Fibroblast of skin of scalp (primary cell): ENCODE data around the gene SART3.
"Not testable (repeated sequence)": the region's sequence is repeated elsewhere in the genome, so short reads cannot be mapped to it uniquely, and the experiment has no call there.

Source experiments
- DNase-seq: peaks from one replicate; pipeline ENCODE4 v3.0.0-alpha.2; 2013

The SART3 gene

DNA sequence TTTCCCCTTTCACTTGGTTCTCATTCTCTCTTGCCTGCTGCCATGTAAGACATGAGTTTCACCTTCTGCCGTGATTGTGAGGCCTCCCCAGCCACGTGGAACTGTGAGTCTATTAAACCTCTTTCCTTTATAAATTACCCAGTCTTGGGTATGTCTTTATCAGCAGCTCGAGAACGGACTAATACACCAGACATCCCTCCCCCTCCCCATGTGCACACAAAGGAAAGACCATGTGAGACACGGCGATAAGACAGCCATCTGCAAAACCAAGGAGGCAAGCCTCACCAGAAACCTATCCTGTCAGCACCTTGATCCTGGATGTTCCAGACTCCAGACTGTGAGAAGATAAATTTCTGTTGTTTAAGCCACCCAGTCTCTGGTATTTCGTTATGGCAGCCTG lies 75.6 kb downstream of the SART3 start:
- DNase-seq: not testable (repeated sequence)

DNA sequence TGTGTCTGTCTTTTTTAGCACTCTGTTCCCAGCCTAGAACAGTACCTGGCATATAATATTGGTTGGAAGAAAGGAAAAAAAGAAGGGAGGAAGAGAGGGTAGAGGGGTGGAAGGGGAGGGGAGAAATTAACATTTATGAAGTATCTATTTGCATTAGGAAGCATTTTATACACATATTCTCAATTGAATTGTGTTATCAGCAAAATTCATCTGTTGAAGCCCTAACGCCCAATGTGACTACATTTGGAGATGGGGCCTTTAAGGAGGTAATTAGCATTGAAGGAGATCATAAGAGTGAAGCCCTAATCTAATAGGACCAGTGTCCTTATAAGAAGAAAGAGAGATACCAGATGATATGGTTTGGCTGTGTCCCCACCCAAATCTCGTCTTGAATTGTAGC lies 76.1 kb downstream of the SART3 start:
- no peak for DNase-seq

DNA sequence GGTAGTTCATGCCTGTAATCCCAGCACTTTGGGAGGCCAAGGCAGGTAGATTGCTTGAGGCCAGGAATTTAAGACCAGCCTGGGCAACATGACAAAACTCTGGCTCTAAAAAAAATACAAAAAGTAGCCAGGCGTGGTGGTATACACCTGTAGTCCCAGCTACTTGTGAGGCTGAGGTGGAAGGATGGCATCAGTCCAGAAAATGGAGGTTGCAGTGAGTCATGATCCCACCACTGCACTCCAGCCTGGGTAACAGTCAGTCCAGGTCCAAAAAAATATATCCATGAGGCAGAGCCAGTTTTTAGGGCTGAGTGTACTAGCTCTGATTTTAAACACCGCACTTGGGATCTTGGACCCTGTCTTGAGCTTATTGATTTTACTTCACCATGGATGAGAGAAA lies 76.5 kb downstream of the SART3 start:
- DNase-seq: no peak

DNA sequence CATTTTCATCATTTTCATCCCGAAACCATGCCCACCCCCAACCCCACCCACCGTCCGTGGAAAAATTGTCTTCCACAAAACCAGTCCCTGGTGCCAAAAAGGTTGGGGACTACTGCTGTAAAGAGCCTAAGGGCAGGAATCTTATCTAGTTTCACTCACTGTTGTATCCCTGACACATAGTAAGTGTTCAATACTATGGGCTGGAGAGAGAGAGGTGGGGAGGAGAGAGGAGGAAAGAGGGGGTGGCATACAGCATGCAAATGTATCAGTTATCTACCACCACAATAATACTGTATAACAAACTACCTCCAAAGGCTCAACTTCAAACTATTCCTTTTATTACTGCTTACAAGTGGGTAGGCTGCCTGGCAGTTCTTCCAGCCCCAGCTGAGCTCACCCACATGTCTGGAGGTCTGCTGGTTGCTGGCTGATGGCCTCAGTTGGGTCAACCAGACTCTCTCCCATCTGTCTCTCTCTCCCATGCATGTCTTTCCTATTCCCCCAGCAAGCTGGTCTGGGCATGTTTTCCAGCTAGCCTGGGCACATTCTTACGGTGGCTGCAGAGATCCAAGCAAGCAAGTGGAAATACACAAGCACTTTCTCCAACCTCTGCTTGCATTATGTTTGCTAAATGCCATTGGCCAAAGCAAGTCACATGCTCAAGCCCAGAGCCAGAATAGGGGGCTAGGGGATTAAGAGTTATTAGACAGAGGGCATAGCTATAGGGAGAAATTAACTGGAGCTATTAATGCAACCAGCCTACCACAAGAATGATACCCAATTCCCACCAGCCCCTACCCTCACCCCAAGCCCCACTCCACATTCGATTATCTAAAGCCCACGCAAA lies 77.5 kb downstream of the SART3 start:
- DNase-seq: no peak

DNA sequence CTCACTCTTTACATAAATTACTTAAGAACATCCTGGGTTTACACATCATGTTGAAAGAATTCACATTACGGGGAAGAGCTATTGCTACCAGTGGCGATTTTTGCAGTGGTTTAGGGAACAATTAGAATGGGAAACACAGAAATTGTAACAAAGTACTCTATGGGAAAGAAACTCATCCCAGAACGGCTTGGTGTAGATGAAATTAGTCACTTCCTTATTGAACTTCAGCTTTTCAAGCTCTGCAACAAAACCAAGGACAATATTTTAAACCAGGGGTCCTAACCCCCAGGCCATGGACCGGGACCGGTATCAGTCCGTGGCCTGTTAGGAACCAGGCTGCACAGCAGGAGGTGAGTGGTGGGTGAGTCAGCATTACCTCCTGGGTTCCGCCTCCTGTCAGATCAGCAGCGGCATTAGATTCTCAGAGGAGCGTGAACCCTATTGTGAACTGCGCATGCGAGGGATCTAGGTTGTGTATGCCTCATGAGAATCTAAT lies 78.2 kb downstream of the SART3 start:
- no peak for DNase-seq

DNA sequence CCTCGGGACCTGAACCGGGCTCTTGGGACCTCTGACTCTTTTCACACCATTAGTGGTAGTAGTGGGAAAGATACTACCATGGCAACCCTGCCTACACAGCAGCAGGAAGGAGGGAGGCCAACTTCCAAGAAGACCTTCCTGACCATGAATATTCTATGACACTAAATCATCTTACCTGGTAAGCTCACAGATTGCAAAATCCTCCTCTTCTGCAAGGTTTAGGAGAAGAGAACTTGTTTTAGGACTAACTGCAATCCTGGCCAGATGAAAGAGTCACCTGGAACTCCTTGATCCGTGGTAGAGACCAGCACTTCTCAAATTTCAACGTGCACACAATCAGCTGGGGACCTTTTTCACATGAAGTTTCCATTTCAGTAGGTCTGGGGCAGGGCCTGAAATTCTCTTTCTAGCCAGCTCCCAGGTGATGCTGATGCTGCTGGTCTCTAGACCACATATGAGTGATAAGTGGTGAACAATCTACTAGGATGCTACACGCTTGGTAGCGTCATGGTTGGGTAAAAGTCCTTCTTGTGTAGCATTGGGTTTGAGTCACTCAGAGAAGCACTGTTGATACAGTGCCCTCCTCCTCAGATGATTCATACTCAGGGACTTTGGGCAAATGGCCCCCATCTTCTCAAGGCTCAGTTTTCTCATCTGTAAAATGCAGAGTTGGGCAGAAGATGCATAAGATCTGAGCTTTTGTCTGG lies 81.5 kb downstream of the SART3 start:
- no peak for DNase-seq

DNA sequence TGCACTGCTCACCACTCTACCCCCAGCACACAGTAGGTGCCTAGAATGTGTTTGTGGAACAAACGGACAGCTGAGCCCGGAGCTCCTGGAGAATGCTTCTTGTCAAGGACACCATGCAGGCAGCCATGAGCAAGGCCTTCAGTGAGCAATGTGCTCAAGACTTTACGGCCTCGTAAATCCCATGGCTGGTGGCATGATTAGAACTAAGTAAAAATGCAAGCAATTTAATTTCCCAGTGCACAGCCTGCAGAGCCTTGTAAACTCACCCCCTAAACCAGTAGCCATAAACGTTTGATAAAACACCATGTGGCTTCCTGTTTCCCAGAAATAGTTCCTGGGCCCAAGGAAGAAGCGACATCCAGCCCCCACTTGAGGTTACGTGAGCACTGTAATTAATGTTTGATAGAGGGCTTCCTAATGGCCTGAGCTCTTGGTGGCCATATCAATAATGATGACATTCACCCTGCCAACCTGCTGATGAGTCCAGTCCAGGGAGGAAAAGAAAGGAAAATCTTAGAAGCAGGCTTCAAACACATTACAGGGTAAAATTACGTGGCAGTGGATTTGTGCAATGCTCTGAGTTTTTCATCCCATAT lies 82.3 kb downstream of the SART3 start:
- DNase-seq: no peak

DNA sequence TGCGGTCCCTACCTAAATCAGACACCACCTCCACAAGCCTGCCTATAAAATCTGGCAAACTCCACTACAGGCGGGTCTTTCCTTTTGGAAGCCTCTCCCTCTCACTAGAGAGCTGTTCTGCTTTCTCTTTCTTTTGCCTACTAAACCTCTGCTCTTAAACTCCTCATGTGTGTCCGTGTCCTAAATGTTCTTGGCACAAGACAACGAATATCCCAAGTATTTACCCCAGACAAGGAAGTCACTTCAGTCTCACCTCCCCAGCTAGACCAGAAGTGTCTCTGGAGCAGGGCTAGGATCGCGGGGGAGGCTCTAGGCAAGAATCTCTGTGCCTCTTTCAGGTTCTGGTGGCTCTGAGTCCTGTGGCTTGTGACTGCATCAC lies 83.1 kb downstream of the SART3 start:
- no peak for DNase-seq

DNA sequence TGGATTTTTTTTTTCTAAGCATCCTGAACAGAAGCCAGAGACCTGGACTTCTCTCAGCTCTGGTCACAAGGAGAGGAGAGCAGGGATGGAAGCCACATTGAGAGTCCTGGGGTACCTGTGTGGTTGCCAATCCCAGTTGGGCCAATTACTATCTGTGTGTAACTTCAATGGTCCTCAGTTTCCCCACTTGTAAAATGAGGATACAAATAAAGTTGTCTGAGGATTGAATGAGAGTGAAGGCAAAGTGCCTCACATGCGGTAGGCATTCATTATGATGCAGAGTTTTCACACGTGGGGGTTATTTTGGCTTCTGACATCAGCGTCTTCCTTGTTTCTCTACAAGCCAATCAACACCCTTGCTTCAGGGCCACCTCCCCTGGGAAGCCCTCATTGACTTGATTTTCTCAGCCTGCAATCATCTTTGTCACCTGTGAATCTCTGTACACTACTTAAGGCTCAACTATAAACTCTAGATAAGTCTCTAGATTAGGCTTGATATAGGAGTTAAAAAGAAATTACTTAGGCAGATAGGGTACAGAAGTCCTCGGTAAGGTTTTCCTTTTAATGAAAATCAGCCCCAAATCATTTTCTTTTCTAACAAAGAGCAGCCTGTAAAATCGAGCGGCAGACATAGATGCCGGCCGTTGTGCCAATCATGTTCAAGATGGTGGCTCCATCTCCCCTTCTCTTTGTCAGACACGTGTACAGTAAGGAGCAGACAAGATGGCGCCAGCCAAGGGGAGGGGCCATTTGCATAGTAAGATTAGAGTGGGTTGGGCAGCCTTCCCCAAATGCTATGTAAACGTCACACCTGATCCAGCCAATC lies 83.7 kb downstream of the SART3 start:
- DNase-seq: no peak

DNA sequence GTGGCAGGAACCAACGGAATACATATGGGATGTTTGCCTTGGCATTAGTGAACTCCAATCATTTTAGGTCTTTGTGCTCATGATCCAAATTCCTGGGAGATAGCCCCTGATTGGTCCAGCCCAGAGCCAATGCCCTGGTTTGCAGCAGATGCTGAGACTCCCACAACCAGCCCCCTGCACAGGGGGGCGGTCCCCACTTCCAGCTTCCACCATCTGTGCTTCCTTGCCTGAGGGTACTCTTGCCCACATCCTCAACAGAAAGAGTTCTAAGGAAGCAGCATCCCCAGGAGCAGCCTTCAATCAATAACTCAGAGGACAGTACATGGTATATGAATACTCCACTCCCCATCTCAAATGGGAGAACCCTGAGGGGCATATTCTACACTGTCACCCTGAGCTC lies 85.6 kb downstream of the SART3 start:
- no peak for DNase-seq

DNA sequence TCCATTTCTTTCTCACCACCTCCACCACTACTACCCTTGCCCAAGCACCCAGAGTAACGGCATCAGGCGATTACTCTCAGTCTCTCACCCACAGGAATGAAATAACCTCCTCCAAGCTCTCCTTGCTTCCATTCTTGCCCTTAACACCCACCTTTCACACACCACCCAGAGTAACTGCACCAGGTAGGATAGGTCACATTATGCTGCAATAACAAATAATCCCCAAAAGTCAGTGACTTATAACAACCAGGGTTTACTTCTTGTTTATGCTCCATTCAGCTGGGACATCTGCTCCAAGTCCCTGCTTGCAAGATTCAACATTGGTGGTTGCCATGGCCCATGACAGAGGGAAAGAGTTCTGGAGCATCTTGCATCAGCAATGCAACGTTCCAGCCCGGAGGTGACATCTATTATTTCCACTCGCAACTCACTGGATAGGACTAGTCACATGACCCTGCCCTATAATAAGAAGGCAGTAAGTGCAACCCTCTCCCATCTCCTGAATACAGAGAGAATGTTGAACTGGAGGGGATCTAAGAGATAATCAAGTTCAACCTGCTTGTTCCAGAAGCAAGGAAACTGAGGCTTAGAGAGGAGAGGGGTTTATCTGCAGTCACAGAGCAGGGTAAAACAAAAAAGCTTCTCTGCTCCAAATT lies 87.4 kb downstream of the SART3 start:
- DNase-seq: no peak
